Measurements from ENCODE around the gene PAPPA. TPM values are rescaled to one million over a fixed set of nuclear protein-coding genes. Genes with fewer than 3 reads are reported as not detected.
A peak's percentile ranks its signal among the peaks of the same experiment; 100 is the strongest.

PAPPA gene
- total and polyA plus RNA-seq, 9 of the 15 experiments (the other 6 are each of a cell fraction or from before 2014, with no cell fraction given), result 0.06 to 0.18 (median 0.11) TPM

DNA sequence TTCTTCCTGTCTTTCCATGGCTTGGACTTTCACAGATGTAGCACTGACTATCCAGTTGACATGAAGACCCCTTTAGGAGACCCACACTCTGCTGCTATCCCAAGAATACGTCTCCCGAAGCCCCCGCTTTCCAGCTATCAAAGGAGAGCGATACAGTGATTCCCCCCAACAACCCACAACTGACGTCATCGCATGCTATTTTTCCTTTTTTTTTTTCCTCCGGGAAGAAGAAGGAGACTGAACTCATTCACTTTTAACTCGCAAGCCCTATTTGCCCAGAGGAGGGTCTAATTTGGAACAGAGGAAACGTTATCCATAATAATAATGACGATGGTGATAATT, 2.1 kb downstream of the PAPPA start (continued):
- TF ChIP-seq, protein P1, sequence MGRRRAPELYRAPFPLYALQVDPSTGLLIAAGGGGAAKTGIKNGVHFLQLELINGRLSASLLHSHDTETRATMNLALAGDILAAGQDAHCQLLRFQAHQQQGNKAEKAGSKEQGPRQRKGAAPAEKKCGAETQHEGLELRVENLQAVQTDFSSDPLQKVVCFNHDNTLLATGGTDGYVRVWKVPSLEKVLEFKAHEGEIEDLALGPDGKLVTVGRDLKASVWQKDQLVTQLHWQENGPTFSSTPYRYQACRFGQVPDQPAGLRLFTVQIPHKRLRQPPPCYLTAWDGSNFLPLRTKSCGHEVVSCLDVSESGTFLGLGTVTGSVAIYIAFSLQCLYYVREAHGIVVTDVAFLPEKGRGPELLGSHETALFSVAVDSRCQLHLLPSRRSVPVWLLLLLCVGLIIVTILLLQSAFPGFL (CRISPR knock-in tag; IDR thresholded peaks at IDR 0.05), result no peak

DNA sequence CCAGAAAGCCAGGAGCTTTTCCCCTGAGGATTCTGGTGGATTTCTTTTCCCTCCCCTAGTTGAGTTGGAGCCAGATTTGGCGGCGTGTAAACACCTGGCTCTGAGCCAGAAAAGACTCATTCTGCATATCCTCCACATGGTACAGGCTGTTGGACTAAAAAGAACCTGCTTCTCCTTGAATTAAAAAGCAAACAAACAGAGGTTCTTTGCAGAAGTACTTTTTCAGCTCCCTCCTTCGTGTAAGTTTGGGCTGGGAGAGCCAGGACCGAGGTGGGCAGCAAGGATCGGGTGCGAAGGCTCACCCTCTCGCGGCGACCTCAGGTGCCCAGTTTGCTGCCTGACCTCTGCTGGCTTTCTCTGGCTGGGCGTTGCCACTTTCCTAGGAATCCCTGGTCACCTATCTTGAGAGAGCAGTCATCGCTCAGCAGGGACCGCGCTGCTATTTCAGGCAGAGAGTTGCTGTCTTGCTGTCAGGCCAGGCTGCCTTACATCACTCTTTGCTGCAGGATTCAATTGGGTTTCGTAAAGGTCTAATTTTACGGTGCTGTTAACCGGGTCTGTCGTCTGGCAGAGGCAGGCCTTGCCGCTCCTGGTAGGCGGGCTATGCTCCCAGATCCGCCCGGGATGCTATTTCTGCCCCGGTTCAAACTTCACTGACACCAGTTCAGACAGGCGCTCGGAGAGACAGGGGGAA, 3.2 kb downstream of the PAPPA start:
- WGBS (ENCODE audit: insufficient coverage, low coverage, missing lambda C conversion rate), result 12% methylated on average over 23 of the region's 24 CpGs
- TF ChIP-seq JUND (IDR thresholded peaks at IDR 0.05; ENCODE audit: borderline replicate concordance, low read depth, low read length), result peak; percentile 32; the same call in 1 of the 2 replicates
- TF ChIP-seq JUND (tag; IDR thresholded peaks at IDR 0.05; ENCODE audit: borderline replicate concordance, low read depth, low read length), result no peak; the same call in 2 of the 3 replicates
- no peak for TF ChIP-seq EGR1 (conservative IDR thresholded peaks at IDR 0.05)
- peak; percentile 21 for TF ChIP-seq MYC (IDR thresholded peaks at IDR 0.05; ENCODE audit: low read depth, low read length)
- TF ChIP-seq MYC (CRISPR knock-in tag; IDR thresholded peaks at IDR 0.05; ENCODE audit: borderline replicate concordance, low read depth), result no peak
- TF ChIP-seq ARID1B (IDR thresholded peaks at IDR 0.05), result peak; percentile 69; the same call in 1 of the 2 replicates

More for the DNA sequence above, 3.2 kb downstream of the PAPPA start:
- Histone ChIP-seq H3K79me2 (ENCODE audit: control insufficient read depth, insufficient read depth, low read length) (no peaks in the 10 kb centered on the region), H2AFZ (ENCODE audit: low read depth, low read length) (0 out of 2 replicates have a peak overlapping the region, but pooled peaks have one; percentile 16), H3K36me3 (ENCODE audit: control insufficient read depth, insufficient read depth, low read length) (no peaks in the 10 kb centered on the region), H4K20me1 (replicated peaks; ENCODE audit: control insufficient read depth, insufficient read depth, low read length) (no peaks in the 10 kb centered on the region), H3K4me1 (replicated peaks in 1 of 2; ENCODE audit: control insufficient read depth in 2 of 2, insufficient read depth in 2 of 2, low read length in 2 of 2) (peaks cover 0 to 10% of the 10 kb centered on the region in 2 experiments; a peak in 3 of 5 replicates), H3K4me2 (ENCODE audit: insufficient read depth, low read length) (peak overlapping the region; percentile 32; the same call in 1 of the 2 replicates), H3K27me3 (ENCODE audit: control insufficient read depth in 2 of 2, insufficient read depth in 2 of 2, low read length in 2 of 2) (peaks cover 7 to 27% of the 10 kb centered on the region in 2 experiments; a peak in 4 of 5 replicates), H3K9me1 (ENCODE audit: control insufficient read depth, insufficient read depth, low read length) (no peaks in the 10 kb centered on the region), H3K27ac (ENCODE audit: extremely low read depth, low read depth, low read length) (no peak overlapping the region), H3K9me3 (replicated peaks; ENCODE audit: control insufficient read depth, insufficient read depth, low read depth, low read length) (no peaks in the 10 kb centered on the region), H3K4me3 (no peak overlapping the region), H3K9ac (ENCODE audit: insufficient read depth in 1 of 2, low read depth in 2 of 2, low read length in 2 of 2) (peak overlapping the region in 1 of 2 experiments; percentile 80; a peak in 2 of 4 replicates)
- ATAC-seq (peak; percentile 74), FAIRE-seq (no peak), DNase-seq (ENCODE audit: extremely low read depth in 1 of 4, low spot score in 3 of 4) (peak in 2 of 4 experiments; percentile 11 to 29)
- ChIA-PET CTCF (ENCODE audit: low intra/inter-chr PET ratio) (no interaction called here), POLR2A (interaction anchor here (0.6 kb wide), 2 partner anchors 42 to 295 kb away, joined by 3 read pairs; no protein-coding TSS in a partner anchor)
- no TSS peak for BruUV-seq (replicated peaks)
- in situ Hi-C loops (cut with MboI) (loop anchor here (10.0 kb wide), 1 partner anchor 338 kb away; no protein-coding TSS in a partner anchor), intact Hi-C loops (cut with micrococcal nuclease) (no loop called here)
